Spinal cord (tissue), 10 donors: ENCODE data around the gene VWA3B. TPM values are rescaled to one million over a fixed set of nuclear protein-coding genes. Genes with fewer than 3 reads are reported as not detected.

Source experiments
- DNase-seq, 6 donors: peaks; one replicate each; pipeline versions ENCODE4 v3.0.0 to v3.0.0-alpha.2; 2013 to 2015; ENCODE audit warnings: low spot score in 6 of 6, low read depth in 4 of 6
- H3K27ac ChIP-seq: one replicate; pipeline ENCODE4 v1.5.1; 2013; ENCODE audit warnings: low read depth, low read length, control low read depth
- H3K27me3 ChIP-seq: one replicate; pipeline ENCODE4 v1.6.1; 2013; ENCODE audit warnings: low read length; ENCODE audit not compliant: control insufficient read depth, insufficient read depth
- H3K36me3 ChIP-seq: one replicate; pipeline ENCODE4 v1.6.1; 2013; ENCODE audit warnings: low read length; ENCODE audit not compliant: control insufficient read depth, insufficient read depth
- H3K4me1 ChIP-seq: one replicate; pipeline ENCODE4 v1.6.1; 2013; ENCODE audit warnings: low read length; ENCODE audit not compliant: control insufficient read depth, insufficient read depth
- H3K4me3 ChIP-seq: one replicate; pipeline ENCODE4 v1.5.1; 2013; ENCODE audit warnings: low read depth, low read length, control low read depth
- H3K9me3 ChIP-seq: one replicate; pipeline ENCODE4 v1.6.1; 2013; ENCODE audit warnings: low read length; ENCODE audit not compliant: control insufficient read depth, insufficient read depth
- WGBS: methylation state at CpG from one replicate; pipeline ENCODE4 v1.1.5; 2013; ENCODE audit warnings: missing lambda C conversion rate; ENCODE audit not compliant: insufficient coverage; 5-methylcytosine and 5-hydroxymethylcytosine counted together
- polyA plus RNA-seq, 2 donors: library from polyadenylated mRNA; unstranded; fragments of 120-200 nt; gene quantifications; one replicate each; pipeline ENCODE4 v1.2.1, GENCODE V29; 2013; ENCODE audit not compliant: insufficient read length in 2 of 2
- total RNA-seq, 2 donors: library from RNA; depleted of rRNA in 1 of 2; stranded (reverse); fragments of 120-200 nt in 1 of 2; fragments of >200 nt in 1 of 2; gene quantifications; one replicate each; pipeline versions ENCODE4 v1.2.3 to v1.2.4, GENCODE V29; 2013 to 2014
- donor health status: healthy.

Gene VWA3B
- total and polyA plus RNA-seq, 4 donors: 1.5 to 5.9 (median 3.3) TPM

DNA sequence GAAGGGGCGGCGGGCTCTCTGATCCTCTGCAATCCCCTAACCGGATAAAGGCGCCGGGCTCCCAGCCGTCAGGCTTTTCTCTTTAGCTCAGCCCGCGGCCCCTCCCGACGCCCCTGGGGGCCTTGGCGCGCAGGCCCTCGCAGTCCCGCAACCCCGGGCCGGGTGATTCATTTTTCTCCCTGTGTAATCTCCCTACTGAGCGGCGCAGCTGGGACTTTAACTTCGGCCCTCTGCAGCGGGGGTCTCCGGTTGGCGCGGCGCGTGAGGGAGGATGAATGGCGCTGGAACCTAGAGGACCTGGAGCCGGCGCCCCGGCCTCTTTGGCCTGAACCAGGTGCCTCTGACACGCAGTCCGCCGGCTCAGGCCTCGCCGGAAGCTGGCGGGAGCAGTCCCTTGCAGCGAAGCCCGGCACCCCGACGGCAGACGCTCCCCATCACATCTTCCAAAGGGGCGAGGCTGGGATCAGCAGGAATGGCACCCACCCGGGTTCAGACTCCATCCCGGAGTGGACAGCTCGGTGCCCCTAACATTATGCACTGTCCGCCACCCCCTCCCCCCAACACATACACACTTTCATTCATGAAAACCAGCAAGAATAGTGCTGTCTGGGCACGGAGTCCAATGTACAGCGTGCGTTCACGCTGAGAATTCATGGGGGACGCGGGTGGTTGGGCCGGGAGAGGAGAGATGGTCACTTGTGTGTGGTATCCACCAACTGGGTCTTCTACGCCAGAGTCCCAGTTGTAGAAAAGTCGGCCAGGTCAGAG, 260.5 kb downstream of the VWA3B start:
- WGBS: 4% methylated on average over 54 of the region's 54 CpGs
- H3K27me3 ChIP-seq: peaks cover 43% of the 10 kb centered on the region
- H3K27ac ChIP-seq: no peak overlapping the region
- peak in 2 of 6 donors; percentile 46 to 52 for DNase-seq
- no peaks in the 10 kb centered on the region for H3K9me3 ChIP-seq
- H3K36me3 ChIP-seq: no peaks in the 10 kb centered on the region
- H3K4me3 ChIP-seq: peak overlapping the region; percentile 37
- peaks cover 27% of the 10 kb centered on the region for H3K4me1 ChIP-seq

DNA sequence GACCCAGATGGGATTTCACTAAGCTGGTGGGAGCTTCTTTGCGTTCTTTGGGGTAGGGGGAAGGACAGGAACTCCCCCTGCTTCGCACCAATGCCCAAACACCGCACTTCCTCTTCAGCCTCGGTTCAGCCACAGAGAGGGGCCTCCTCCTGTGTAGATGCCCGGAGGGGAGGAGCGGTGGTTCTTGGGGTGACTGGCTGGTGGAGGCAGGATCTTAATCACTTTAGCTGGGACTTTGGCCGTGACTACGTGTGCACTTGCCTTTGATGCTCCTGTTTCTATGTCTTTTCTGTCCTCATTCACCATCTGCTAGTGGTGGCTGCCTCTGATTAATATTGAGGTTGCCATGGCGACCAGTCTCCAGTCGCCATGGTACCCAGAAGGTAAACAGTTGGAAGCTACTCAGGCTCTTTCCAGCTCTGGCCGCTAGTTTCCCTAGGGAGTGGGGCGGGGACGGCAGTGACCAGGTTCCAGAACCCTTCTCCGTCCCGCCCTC, 261.1 kb downstream of the VWA3B start:
- Histone ChIP-seq H3K27ac (no peak overlapping the region), H3K27me3 (peaks cover 43% of the 10 kb centered on the region), H3K4me1 (peaks cover 27% of the 10 kb centered on the region), H3K36me3 (no peaks in the 10 kb centered on the region), H3K9me3 (no peaks in the 10 kb centered on the region), H3K4me3 (no peak overlapping the region)
- peak in 5 of 6 donors; percentile 59 to 96 (median 76) for DNase-seq
- 6% methylated on average over 9 of the region's 15 CpGs for WGBS

- Histone ChIP-seq H3K4me1 (peaks cover 27% of the 10 kb centered on the region), H3K36me3 (no peaks in the 10 kb centered on the region), H3K9me3 (peaks cover 2% of the 10 kb centered on the region), H3K27me3 (peaks cover 32% of the 10 kb centered on the region), H3K4me3 (no peak overlapping the region), H3K27ac (no peak overlapping the region)
- no CpG with 5 or more reads among the region's 1 CpG for WGBS
- DNase-seq: no peak
Measured at GRCh38 chr2:98350411-98350810, 263.4 kb downstream of the VWA3B start.

GRCh38 chr2:98355881-98356280, 268.9 kb downstream of the VWA3B start:
- 34% methylated on average over 2 of the region's 3 CpGs for WGBS
- no peak overlapping the region for H3K27ac ChIP-seq
- H3K4me1 ChIP-seq: no peaks in the 10 kb centered on the region
- no peak for DNase-seq
- no peak overlapping the region for H3K4me3 ChIP-seq
- peaks cover 2% of the 10 kb centered on the region for H3K9me3 ChIP-seq
- no peaks in the 10 kb centered on the region for H3K27me3 ChIP-seq
- no peaks in the 10 kb centered on the region for H3K36me3 ChIP-seq

GRCh38 chr2:98356729-98357128, 269.8 kb downstream of the VWA3B start:
- no peaks in the 10 kb centered on the region for H3K4me1 ChIP-seq
- H3K36me3 ChIP-seq: no peaks in the 10 kb centered on the region
- WGBS: no CpG with 5 or more reads among the region's 7 CpGs
- H3K27ac ChIP-seq: no peak overlapping the region
- H3K27me3 ChIP-seq: no peaks in the 10 kb centered on the region
- no peak overlapping the region for H3K4me3 ChIP-seq
- DNase-seq: no peak
- H3K9me3 ChIP-seq: peaks cover 2% of the 10 kb centered on the region

DNA sequence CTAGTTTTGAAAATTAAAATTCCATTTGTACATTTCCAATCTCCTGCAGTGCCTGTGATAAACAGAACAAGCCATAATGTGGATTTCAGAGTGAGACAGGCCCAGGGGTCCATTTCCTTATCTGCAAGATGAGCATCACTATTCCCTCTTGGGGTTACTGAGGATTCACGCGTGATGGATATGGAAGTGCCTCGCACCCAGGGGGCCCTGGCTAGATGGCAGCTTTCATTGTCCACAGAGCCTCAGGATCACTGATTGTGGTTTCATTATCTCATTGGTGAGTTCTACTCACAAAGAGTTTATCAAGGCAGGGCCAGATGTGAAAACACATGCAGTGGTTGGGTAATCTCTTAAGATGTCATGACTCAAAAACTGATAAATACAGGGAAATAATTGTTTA, 270.9 kb downstream of the VWA3B start:
- H3K4me1 ChIP-seq: no peaks in the 10 kb centered on the region
- peaks cover 2% of the 10 kb centered on the region for H3K9me3 ChIP-seq
- DNase-seq: no peak
- H3K36me3 ChIP-seq: no peaks in the 10 kb centered on the region
- H3K27me3 ChIP-seq: no peaks in the 10 kb centered on the region
- H3K4me3 ChIP-seq: no peak overlapping the region
- H3K27ac ChIP-seq: no peak overlapping the region
- WGBS: 85% methylated on average over 3 of the region's 3 CpGs

DNA sequence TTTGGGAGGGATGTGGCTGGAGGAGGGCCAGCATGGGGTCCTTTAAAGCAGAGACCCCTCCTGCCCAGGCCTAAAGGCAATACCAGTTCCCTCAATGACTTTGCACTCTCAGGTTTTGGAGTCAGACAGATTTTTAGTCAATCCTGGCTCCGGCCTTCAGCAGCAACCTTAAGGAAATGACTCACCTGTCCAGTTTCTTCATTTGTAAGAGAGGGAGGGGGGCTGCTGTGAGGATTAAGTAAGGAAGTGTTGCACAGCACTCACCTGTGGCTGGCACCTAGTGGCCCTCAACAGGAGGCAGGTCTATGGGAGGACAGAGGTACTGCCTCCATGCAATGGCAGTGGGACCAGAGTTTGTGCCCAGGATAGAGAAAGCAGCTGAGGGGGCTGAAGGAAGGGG, 273.0 kb downstream of the VWA3B start:
- DNase-seq: no peak
- Histone ChIP-seq H3K4me1 (no peaks in the 10 kb centered on the region), H3K36me3 (no peaks in the 10 kb centered on the region), H3K27me3 (no peaks in the 10 kb centered on the region), H3K4me3 (no peak overlapping the region), H3K27ac (no peak overlapping the region), H3K9me3 (no peaks in the 10 kb centered on the region)
- no CpG with 5 or more reads among the region's 1 CpG for WGBS

Other genes with a start within 250 kb of the VWA3B start
- 10 to 100 TPM; 25.3 to 37.7 TPM for gene TMEM131, start 91.2 kb upstream of the VWA3B start, total RNA-seq
- 10 to 100 TPM; 38.5 to 39.4 TPM for gene TMEM131, start 91.2 kb upstream of the VWA3B start, polyA plus RNA-seq